Retinal pigment epithelial cell (primary cell): ENCODE measurements around the gene RRAGD.

ENCODE experiments used
- DNase-seq: peaks from one replicate; pipeline ENCODE4 v3.0.0-alpha.2; 2010; ENCODE audit warnings: low read depth
- H3K4me3 ChIP-seq: 2 replicates; pipeline ENCODE4 v1.5.1; 2011; ENCODE audit warnings: mild to moderate bottlenecking, low read length, control low read depth, moderate library complexity
- TF ChIP-seq, protein P1 (sequence below): conservative IDR thresholded peaks from 2 replicates; pipeline ENCODE4 v1.5.1; 2011; ENCODE audit warnings: low read depth, low read length, control low read depth, inconsistent platforms

RRAGD gene

DNA sequence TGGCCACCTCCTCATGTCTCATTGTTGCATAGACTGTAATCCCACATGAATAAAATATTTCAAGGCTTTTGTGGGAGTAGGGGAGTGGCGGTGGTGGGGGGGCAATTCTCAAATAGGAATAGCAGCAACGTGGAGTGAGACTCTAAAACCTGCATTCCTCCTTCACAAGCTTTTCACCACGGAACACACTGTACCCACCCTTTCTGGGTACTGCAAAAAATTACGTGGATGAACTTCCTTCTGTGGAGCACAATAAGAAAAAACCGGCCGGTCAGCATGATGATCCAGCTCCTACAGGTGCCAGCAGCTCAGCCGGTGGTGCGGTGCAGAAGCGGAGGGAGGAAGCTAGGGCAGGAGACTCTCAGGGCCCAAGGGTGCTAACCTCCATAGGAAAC is 930 bp upstream of the RRAGD start:
- DNase-seq, result no peak
- TF ChIP-seq, protein P1, sequence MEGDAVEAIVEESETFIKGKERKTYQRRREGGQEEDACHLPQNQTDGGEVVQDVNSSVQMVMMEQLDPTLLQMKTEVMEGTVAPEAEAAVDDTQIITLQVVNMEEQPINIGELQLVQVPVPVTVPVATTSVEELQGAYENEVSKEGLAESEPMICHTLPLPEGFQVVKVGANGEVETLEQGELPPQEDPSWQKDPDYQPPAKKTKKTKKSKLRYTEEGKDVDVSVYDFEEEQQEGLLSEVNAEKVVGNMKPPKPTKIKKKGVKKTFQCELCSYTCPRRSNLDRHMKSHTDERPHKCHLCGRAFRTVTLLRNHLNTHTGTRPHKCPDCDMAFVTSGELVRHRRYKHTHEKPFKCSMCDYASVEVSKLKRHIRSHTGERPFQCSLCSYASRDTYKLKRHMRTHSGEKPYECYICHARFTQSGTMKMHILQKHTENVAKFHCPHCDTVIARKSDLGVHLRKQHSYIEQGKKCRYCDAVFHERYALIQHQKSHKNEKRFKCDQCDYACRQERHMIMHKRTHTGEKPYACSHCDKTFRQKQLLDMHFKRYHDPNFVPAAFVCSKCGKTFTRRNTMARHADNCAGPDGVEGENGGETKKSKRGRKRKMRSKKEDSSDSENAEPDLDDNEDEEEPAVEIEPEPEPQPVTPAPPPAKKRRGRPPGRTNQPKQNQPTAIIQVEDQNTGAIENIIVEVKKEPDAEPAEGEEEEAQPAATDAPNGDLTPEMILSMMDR, result no peak
- H3K4me3 ChIP-seq, result peak overlapping the region; percentile 67

DNA sequence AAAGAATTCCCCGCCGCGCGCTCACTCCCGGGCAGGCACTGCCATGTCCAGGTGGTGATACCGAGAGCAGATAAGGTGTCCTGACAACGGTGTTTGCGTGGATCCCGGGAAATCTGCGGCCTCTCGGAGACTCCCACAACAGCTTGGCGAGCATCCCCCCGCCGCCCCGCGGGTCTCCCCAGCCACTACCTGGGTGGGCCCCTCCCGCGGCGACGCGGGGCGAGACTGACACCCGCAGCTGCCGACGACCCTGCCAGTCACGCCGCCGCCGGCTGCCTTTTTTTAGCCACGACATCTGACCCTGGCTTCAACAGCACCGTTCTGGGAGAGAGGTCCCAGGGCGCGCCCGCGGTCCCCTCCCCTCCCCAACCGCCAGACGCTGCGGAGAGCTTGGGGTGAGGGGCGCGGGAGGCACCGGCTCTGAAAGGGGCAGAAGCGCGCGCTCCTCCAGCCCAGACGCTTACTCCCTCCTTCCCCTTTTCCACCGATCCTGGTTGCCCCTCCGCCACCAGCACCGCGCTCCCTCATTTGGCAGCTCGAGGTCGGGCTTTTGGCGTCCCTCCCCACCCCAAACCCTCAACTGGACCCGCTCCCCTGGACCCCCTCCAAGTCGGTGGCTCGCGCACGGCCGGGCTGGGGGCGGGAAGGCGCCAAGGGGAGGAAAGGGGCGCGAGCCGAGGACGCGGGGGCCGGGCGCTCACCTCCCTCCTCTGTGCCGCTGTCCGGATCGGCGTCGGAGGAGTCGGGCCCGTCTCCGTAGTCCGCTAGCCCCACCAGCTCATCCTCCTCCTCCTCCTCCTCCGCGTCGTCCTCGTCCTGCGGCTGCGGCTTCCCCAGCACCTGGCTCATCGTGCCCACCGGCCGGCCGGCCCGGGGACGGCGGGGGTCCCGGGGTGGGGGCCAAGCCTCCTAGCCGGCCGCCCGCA is 665 bp downstream of the RRAGD start:
- peak overlapping the region; percentile 67 for H3K4me3 ChIP-seq
- no peak for DNase-seq
- TF ChIP-seq, protein P1, result no peak

DNA sequence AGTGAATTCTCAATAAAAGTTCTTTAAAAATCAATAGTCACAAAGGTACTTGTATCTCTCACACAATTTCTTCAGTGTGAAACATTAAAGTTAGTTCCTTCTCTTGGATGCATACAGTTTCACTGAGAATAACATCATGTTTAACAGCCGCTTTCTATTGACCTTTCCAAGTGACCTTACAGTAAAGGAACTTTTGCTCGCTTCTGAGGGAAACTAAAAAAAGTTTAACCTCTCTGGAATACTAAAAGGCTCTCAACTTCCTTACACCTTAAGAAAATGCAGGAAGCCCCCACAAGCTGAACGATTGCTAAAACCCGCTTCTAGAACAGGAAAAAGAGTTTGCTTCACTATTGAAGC is 1.3 kb downstream of the RRAGD start:
- TF ChIP-seq, protein P1, result no peak
- peak overlapping the region; percentile 67 for H3K4me3 ChIP-seq
- no peak for DNase-seq

DNA sequence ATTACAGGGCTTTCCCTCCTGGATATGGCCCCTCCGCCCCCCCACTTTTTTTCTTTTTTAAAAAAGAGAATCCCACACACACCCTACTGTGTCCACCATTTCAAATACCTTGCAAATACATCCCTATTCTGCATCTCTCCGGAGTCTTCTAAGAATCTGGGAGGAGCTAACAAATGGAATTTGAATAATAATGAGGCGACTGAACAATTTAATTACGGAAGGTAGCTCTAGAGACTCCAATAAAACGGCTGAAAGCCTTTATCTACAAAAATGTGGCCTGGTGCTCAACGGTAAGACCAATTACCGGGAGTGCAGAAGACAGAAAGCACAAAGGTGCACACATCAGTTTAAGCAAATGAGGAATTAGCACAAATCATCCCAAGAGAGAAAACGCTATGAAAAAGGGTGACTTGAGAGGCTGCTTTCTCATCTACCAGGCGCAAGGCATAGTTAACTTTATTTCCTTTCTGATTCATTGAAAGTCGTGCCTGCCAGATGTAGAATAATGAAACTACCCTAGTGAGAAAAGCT is 1.8 kb downstream of the RRAGD start:
- H3K4me3 ChIP-seq, result peak overlapping the region; percentile 67
- TF ChIP-seq, protein P1, result no peak
- DNase-seq, result no peak

DNA sequence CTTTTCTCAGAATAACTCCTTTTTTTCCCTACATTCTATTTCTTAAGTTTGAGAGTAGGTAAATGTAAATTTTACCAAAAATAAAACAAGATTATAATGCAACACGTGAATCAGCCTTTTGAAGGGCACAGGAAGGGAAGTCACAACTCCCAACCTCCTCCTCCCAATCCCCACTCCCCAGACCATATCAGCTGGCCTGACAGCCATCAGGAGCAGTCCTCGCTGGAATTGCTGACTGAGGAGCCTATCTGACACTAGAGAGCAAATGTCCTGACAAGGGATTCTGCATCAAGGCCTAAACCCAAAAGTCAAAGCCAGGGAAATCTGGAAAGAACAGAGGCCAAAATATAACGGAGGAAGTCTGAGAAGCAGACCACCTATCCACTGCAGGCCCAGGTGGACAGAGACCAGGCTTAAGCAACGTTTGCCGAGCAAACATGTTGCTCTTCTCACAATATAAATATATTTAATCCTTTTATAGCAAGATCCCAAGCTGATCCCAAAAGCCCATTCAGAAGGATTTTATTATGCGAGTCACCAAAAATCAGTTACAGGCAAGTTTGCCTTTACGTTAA is 2.5 kb downstream of the RRAGD start:
- DNase-seq, result no peak
- TF ChIP-seq, protein P1, result no peak
- no peak overlapping the region for H3K4me3 ChIP-seq

DNA sequence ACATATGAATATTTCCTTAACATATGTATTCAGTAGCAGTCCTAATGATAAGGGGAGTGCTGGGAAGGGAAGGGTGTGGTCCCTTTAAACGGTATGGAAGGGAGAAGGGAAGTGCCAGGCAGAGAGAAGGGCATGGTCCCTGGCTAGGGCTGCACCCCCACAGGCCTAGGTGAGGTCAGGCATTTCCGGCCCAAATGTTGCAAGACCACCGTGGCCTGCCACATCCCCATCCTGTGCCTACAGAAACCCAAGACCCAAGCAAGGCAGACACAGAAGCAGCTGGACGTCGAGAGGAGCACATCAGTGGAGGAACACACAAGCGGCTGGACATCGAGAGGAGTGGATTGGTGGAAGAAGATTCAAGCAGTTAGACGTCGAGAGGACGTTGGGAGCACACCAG is 5.9 kb downstream of the RRAGD start:
- DNase-seq, result no peak

More for the DNA sequence above, 5.9 kb downstream of the RRAGD start:
- TF ChIP-seq, protein P1, result no peak
- no peak overlapping the region for H3K4me3 ChIP-seq
